Neural cell (in vitro differentiated cells): ENCODE measurements around the gene ARHGAP24.

Experiments
- CTCF ChIP-seq: fragments of 450-650 bp; IDR thresholded peaks from 2 replicates; pipeline ENCODE4 v1.5.1; 2014; ENCODE audit warnings: antibody characterized with exemption, mild to moderate bottlenecking, moderate library complexity; ENCODE audit not compliant: poor library complexity, severe bottlenecking
- MXI1 ChIP-seq: fragments of 450-650 bp; conservative IDR thresholded peaks from 2 replicates; pipeline ENCODE4 v1.6.1; 2014; ENCODE audit warnings: antibody characterized with exemption, mild to moderate bottlenecking; ENCODE audit not compliant: poor library complexity, severe bottlenecking

- TF ChIP-seq MXI1 = no peak
- no peak for TF ChIP-seq CTCF
Measured at GRCh38 chr4:85821688-85822455, 346.9 kb downstream of the ARHGAP24 start.
